ENCODE results near the gene TLCD3B. TPM values are rescaled to one million over a fixed set of nuclear protein-coding genes. Genes with fewer than 3 reads are reported as not detected.

Gene TLCD3B
- total and polyA plus RNA-seq, 9 of the 15 experiments (the other 6 are each of a cell fraction or from before 2014, with no cell fraction given) = 0.10 to 0.52 (median 0.23) TPM; not detected in 4

DNA sequence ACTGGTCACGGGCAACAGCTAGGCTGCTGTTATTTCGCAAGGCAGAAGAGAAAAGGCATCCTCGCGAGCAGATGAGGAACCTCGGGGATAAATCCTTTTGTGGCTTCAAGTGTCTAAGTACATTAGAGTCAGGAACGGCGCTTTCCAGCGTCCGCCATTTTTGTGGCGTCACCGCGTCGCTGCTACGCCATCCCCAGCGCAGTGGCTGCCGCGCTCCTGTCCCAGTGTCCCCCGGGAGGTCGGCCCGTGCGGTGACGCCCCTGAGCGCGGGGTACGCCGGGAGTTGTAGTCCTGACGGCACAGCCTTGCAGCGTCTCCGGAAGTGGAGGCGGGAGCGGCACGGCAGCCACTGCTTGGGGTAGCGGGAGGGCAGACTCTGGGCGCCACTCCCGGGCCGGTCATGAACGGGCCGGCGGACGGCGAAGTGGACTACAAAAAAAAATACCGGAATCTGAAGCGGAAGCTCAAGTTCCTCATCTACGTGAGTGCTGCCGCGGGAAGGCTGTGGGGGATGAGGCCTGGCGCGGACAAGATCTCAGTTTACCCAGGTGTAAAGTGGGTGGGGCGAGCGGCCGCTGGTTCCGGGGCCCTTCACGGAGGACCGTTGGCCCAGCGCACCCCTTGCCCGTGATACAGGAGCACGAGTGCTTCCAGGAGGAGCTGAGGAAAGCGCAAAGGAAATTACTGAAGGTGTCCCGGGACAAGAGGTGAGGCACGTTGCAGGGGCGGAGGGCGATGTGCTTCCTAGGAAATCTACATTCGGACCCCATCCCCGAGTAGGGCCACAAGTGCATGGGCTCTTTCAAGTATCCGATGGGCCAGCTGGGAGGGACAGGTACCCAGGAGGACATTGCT lies 34.9 kb downstream of the TLCD3B start, which contains the start of gene INO80E (continued):
- TF ChIP-seq, protein P1, sequence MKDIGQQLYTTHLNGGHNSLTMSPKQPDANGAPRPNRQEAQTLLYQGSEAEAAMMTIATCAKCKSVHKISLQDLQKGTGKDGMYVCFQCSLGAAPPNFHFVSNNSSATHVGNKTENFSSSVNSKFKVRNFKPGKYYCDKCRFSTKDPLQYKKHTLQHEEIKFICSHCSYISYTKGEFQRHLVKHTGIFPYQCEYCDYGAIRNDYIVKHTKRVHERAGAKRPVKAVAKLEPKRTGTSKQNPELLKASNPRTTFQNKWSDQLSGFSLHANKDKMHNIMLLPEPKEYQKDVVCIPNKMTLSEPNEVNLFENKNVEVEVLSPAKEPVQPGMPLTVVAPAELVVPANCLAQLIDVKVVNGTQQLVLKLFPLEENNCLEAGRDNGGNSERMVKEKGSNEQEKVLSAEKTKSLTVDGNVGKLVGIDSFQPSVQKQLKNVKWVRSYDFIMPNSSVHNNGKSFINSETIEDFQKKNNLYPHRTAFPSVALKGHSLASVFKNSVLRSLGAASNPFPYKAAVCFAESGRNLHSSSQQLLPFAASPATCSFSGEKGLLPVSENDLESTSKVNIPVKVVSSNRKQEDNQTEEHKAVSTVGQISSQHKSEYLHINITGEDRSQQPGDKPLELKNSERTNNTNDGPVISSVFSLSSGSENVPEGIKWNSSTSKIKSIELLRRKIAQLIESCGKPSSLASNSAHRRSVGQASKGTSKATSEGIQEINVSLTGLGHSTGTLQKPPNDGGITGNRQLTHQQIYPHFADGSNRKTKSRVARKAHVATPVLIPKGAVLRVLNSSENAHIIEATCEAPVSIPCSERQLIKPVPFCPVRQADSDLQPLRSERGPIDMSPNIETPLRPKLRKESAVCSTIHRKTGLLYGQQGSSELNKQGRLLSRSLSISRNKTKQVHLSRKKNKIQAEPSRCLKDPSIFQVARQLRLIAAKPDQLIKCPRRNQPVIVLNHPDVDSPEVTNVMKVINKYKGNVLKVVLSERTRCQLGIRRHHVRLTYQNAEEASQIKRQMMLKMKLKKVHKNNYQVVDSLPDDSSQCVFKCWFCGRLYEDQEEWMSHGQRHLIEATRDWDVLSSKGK (CRISPR knock-in tag; IDR thresholded peaks at IDR 0.05) = no peak
- TF ChIP-seq WHSC1 (IDR thresholded peaks at IDR 0.05; ENCODE audit: low read length) (no peak), CEBPB (tag; IDR thresholded peaks at IDR 0.05) (0 out of 2 replicates have a peak, but pooled peaks have one; percentile 10), HDAC8 (tag; IDR thresholded peaks at IDR 0.05) (no peak), NELFE (IDR thresholded peaks at IDR 0.05; ENCODE audit: insufficient read depth, insufficient read length) (no peak), SMARCE1 (IDR thresholded peaks at IDR 0.05) (no peak), ZNF75A (CRISPR knock-in tag; IDR thresholded peaks at IDR 0.05) (0 out of 2 replicates have a peak, but pooled peaks have one; percentile 3), ZKSCAN1 (IDR thresholded peaks at IDR 0.05; ENCODE audit: low read depth, low read length) (no peak), SMARCA5 (IDR thresholded peaks at IDR 0.05) (no peak), SP2 (IDR thresholded peaks at IDR 0.05; ENCODE audit: extremely low read depth, low read depth, low read length, poor library complexity, severe bottlenecking) (no peak), ZNF644 (tag; IDR thresholded peaks at IDR 0.05; ENCODE audit: low read depth) (peak; percentile 62; the same call in 1 of the 2 replicates), TFAM (CRISPR knock-in tag; conservative IDR thresholded peaks at IDR 0.05) (no peak), NR2C2 (CRISPR knock-in tag; IDR thresholded peaks at IDR 0.05) (peak; percentile 80), NR2C2 (tag; IDR thresholded peaks at IDR 0.05) (peak; percentile 94), MCM5 (IDR thresholded peaks at IDR 0.05; ENCODE audit: low read depth) (no peak), ZC3H4 (CRISPR knock-in tag; IDR thresholded peaks at IDR 0.05; ENCODE audit: borderline replicate concordance) (no peak)
- TF ChIP-seq, protein P2, sequence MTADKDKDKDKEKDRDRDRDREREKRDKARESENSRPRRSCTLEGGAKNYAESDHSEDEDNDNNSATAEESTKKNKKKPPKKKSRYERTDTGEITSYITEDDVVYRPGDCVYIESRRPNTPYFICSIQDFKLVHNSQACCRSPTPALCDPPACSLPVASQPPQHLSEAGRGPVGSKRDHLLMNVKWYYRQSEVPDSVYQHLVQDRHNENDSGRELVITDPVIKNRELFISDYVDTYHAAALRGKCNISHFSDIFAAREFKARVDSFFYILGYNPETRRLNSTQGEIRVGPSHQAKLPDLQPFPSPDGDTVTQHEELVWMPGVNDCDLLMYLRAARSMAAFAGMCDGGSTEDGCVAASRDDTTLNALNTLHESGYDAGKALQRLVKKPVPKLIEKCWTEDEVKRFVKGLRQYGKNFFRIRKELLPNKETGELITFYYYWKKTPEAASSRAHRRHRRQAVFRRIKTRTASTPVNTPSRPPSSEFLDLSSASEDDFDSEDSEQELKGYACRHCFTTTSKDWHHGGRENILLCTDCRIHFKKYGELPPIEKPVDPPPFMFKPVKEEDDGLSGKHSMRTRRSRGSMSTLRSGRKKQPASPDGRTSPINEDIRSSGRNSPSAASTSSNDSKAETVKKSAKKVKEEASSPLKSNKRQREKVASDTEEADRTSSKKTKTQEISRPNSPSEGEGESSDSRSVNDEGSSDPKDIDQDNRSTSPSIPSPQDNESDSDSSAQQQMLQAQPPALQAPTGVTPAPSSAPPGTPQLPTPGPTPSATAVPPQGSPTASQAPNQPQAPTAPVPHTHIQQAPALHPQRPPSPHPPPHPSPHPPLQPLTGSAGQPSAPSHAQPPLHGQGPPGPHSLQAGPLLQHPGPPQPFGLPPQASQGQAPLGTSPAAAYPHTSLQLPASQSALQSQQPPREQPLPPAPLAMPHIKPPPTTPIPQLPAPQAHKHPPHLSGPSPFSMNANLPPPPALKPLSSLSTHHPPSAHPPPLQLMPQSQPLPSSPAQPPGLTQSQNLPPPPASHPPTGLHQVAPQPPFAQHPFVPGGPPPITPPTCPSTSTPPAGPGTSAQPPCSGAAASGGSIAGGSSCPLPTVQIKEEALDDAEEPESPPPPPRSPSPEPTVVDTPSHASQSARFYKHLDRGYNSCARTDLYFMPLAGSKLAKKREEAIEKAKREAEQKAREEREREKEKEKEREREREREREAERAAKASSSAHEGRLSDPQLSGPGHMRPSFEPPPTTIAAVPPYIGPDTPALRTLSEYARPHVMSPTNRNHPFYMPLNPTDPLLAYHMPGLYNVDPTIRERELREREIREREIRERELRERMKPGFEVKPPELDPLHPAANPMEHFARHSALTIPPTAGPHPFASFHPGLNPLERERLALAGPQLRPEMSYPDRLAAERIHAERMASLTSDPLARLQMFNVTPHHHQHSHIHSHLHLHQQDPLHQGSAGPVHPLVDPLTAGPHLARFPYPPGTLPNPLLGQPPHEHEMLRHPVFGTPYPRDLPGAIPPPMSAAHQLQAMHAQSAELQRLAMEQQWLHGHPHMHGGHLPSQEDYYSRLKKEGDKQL (CRISPR knock-in tag; IDR thresholded peaks at IDR 0.05; ENCODE audit: borderline replicate concordance) = no peak
- TF ChIP-seq, protein P3, sequence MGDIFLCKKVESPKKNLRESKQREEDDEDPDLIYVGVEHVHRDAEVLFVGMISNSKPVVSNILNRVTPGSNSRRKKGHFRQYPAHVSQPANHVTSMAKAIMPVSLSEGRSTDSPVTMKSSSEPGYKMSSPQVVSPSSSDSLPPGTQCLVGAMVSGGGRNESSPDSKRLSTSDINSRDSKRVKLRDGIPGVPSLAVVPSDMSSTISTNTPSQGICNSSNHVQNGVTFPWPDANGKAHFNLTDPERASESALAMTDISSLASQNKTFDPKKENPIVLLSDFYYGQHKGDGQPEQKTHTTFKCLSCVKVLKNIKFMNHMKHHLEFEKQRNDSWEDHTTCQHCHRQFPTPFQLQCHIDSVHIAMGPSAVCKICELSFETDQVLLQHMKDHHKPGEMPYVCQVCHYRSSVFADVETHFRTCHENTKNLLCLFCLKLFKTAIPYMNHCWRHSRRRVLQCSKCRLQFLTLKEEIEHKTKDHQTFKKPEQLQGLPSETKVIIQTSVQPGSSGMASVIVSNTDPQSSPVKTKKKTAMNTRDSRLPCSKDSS (IDR thresholded peaks at IDR 0.05; ENCODE audit: low read depth, partially characterized antibody) = no peak

All from K562 (cell line).